ENCODE data around the gene FURIN.

The FURIN gene

DNA sequence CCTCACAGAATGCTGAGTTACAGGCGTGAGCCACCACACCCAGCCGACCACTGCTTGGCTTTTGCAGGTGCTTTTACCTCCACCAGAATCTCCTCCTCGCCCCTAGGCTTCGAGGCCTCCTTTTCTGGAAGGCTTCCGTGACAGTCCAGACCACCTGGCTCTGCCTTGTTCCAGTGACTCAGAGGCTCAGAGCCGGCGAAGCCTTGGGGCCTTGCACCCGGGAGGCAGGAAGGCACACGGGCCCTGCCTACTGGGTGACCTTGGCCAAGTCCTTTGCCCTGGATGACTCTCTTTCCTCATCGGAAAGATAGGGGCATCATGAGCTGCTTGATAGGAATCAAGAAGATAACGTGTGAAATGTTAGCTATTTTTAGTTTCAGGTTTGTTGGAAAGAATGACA is 31.3 kb upstream of the FURIN start:
- CTCF ChIA-PET = interaction anchor here (0.7 to 1.5 kb wide), 3 partner anchors 22 to 49 kb away, joined by 3 to 8 read pairs (median 5); no protein-coding TSS in a partner anchor
- Histone ChIP-seq H3K4me1 (ENCODE audit: control insufficient read depth, insufficient read depth, low read length) (peaks cover 5% of the 10 kb centered on the region), H3K4me3 (ENCODE audit: low read depth, low read length) (no peak overlapping the region), H3K36me3 (ENCODE audit: control insufficient read depth in 2 of 2, insufficient read depth in 1 of 2, low read length in 2 of 2) (no peaks in the 10 kb centered on the region), H3K9me3 (ENCODE audit: control insufficient read depth, insufficient read depth, low read depth, low read length) (no peaks in the 10 kb centered on the region), H3K27ac (ENCODE audit: extremely low read depth, low read depth, low read length) (no peak overlapping the region)
- POLR2A ChIA-PET = interaction anchor here (1.2 kb wide), 1 partner anchor 120 kb away, joined by 5 read pairs; the partner anchor contains the start of gene BLM
- no peak for TF ChIP-seq IKZF3 (tag by site-specific recombination; IDR thresholded peaks at IDR 0.05)
- no peak for TF ChIP-seq ZNF48 (tag by site-specific recombination; IDR thresholded peaks at IDR 0.05)
- TF ChIP-seq ZNF843 (tag by site-specific recombination; IDR thresholded peaks at IDR 0.05) = no peak
- no peak for TF ChIP-seq GLIS1 (tag by site-specific recombination; IDR thresholded peaks at IDR 0.05)
- TF ChIP-seq ZNF302 (tag by site-specific recombination; IDR thresholded peaks at IDR 0.05; ENCODE audit: low read depth) = no peak
- TF ChIP-seq SP3 (tag by site-specific recombination; IDR thresholded peaks at IDR 0.05) = no peak
- no peak for TF ChIP-seq ZNF571 (tag by site-specific recombination; IDR thresholded peaks at IDR 0.05)
- TF ChIP-seq ZNF354C (tag by site-specific recombination; IDR thresholded peaks at IDR 0.05; ENCODE audit: borderline replicate concordance, low read depth) = no peak
- TF ChIP-seq, protein P1, sequence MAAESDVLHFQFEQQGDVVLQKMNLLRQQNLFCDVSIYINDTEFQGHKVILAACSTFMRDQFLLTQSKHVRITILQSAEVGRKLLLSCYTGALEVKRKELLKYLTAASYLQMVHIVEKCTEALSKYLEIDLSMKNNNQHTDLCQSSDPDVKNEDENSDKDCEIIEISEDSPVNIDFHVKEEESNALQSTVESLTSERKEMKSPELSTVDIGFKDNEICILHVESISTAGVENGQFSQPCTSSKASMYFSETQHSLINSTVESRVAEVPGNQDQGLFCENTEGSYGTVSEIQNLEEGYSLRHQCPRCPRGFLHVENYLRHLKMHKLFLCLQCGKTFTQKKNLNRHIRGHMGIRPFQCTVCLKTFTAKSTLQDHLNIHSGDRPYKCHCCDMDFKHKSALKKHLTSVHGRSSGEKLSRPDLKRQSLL (tag by site-specific recombination; IDR thresholded peaks at IDR 0.05) = no peak
- no peak for TF ChIP-seq ZNF548 (tag by site-specific recombination; IDR thresholded peaks at IDR 0.05)
- TF ChIP-seq ZNF394 (tag by site-specific recombination; IDR thresholded peaks at IDR 0.05; ENCODE audit: borderline replicate concordance) = no peak

DNA sequence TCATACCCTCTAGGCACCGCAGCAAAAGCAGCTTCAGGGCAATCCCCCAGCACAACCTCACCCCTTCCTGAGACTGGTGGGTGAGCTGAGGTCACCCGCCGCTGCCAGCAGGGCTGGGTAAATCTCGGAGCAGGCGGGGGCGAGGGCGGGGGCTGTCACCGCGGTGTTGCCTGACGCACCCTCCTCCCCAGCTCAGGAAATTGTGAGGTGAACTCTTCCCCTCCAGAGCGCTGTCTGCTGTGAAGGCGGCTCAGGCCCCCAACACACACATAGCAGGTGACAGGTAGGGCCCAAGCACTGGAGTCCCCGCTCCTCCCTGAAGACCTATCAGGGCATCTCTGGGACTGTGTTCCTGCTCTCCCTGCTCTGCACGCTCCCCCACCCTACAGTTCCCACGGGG is 30.2 kb upstream of the FURIN start:
- no peak overlapping the region for H3K4me3 ChIP-seq (ENCODE audit: low read depth, low read length)
- peaks cover 5% of the 10 kb centered on the region for H3K4me1 ChIP-seq (ENCODE audit: control insufficient read depth, insufficient read depth, low read length)
- ChIA-PET POLR2A (interaction anchor here (1.2 kb wide), 1 partner anchor 121 kb away, joined by 5 read pairs; the partner anchor contains the start of gene BLM), CTCF (no interaction called here)
- no peaks in the 10 kb centered on the region for H3K9me3 ChIP-seq (ENCODE audit: control insufficient read depth, insufficient read depth, low read depth, low read length)
- TF ChIP-seq ZFHX2 (tag by site-specific recombination; conservative IDR thresholded peaks at IDR 0.05) (peak; percentile 64), SP3 (tag by site-specific recombination; IDR thresholded peaks at IDR 0.05) (no peak), OSR2 (tag by site-specific recombination; IDR thresholded peaks at IDR 0.05) (no peak), KLF1 (tag by site-specific recombination; IDR thresholded peaks at IDR 0.05) (peak; percentile 82), EGR2 (tag by site-specific recombination; IDR thresholded peaks at IDR 0.05; ENCODE audit: low read depth) (peak; percentile 75), SETDB1 (IDR thresholded peaks at IDR 0.05; ENCODE audit: insufficient read length, low read length) (no peak), ZNF571 (tag by site-specific recombination; IDR thresholded peaks at IDR 0.05) (no peak)
- TF ChIP-seq, protein P2, sequence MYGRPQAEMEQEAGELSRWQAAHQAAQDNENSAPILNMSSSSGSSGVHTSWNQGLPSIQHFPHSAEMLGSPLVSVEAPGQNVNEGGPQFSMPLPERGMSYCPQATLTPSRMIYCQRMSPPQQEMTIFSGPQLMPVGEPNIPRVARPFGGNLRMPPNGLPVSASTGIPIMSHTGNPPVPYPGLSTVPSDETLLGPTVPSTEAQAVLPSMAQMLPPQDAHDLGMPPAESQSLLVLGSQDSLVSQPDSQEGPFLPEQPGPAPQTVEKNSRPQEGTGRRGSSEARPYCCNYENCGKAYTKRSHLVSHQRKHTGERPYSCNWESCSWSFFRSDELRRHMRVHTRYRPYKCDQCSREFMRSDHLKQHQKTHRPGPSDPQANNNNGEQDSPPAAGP (tag by site-specific recombination; IDR thresholded peaks at IDR 0.05) = peak; percentile 61; the same call in 1 of the 2 replicates
- no peak overlapping the region for H3K27ac ChIP-seq (ENCODE audit: extremely low read depth, low read depth, low read length)
- H3K36me3 ChIP-seq (ENCODE audit: control insufficient read depth in 2 of 2, insufficient read depth in 1 of 2, low read length in 2 of 2) = no peaks in the 10 kb centered on the region

DNA sequence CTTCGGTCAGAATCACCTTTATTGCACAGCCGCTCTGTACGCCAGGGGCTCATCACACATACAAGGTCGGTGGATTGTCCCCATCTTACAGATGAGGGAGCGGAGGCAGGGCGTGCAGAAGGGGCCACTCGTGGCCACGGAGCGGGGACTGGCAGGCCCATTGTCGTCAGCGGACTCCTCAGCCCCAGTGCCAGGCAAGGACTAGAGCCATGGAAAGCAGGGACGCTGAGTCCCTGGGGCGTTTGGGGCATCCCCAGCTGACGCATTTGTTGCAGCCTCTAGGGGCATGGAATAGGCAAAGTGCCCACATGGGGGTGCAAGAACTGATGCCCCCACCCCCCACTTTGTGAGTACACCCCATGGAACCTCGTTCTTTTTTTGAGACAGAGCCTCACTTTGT is 29.8 kb upstream of the FURIN start:
- no peak overlapping the region for H3K4me3 ChIP-seq (ENCODE audit: low read depth, low read length)
- H3K9me3 ChIP-seq (ENCODE audit: control insufficient read depth, insufficient read depth, low read depth, low read length) = no peaks in the 10 kb centered on the region
- H3K36me3 ChIP-seq (ENCODE audit: control insufficient read depth in 2 of 2, insufficient read depth in 1 of 2, low read length in 2 of 2) = no peaks in the 10 kb centered on the region
- no peak overlapping the region for H3K27ac ChIP-seq (ENCODE audit: extremely low read depth, low read depth, low read length)
- H3K4me1 ChIP-seq (ENCODE audit: control insufficient read depth, insufficient read depth, low read length) = peaks cover 5% of the 10 kb centered on the region
- POLR2A ChIA-PET = interaction anchor here (1.2 kb wide), 1 partner anchor 122 kb away, joined by 5 read pairs; the partner anchor contains the start of gene BLM
- CTCF ChIA-PET = no interaction called here
- TF ChIP-seq, protein P3, sequence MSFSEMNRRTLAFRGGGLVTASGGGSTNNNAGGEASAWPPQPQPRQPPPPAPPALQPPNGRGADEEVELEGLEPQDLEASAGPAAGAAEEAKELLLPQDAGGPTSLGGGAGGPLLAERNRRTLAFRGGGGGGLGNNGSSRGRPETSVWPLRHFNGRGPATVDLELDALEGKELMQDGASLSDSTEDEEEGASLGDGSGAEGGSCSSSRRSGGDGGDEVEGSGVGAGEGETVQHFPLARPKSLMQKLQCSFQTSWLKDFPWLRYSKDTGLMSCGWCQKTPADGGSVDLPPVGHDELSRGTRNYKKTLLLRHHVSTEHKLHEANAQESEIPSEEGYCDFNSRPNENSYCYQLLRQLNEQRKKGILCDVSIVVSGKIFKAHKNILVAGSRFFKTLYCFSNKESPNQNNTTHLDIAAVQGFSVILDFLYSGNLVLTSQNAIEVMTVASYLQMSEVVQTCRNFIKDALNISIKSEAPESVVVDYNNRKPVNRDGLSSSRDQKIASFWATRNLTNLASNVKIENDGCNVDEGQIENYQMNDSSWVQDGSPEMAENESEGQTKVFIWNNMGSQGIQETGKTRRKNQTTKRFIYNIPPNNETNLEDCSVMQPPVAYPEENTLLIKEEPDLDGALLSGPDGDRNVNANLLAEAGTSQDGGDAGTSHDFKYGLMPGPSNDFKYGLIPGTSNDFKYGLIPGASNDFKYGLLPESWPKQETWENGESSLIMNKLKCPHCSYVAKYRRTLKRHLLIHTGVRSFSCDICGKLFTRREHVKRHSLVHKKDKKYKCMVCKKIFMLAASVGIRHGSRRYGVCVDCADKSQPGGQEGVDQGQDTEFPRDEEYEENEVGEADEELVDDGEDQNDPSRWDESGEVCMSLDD (tag by site-specific recombination; IDR thresholded peaks at IDR 0.05) = 0 out of 2 replicates have a peak, but pooled peaks have one; percentile 24
- TF ChIP-seq RBAK (tag by site-specific recombination; IDR thresholded peaks at IDR 0.05) = no peak

Measured in HEK293 (cell line).